NCI-H1092 (cell line): Measurements from ENCODE around the gene C16orf46.

Experiments
- DNase-seq: peaks from one replicate; lab custom pipeline; 2025; lab: John Stamatoyannopoulos, UW

The C16orf46 gene

DNA sequence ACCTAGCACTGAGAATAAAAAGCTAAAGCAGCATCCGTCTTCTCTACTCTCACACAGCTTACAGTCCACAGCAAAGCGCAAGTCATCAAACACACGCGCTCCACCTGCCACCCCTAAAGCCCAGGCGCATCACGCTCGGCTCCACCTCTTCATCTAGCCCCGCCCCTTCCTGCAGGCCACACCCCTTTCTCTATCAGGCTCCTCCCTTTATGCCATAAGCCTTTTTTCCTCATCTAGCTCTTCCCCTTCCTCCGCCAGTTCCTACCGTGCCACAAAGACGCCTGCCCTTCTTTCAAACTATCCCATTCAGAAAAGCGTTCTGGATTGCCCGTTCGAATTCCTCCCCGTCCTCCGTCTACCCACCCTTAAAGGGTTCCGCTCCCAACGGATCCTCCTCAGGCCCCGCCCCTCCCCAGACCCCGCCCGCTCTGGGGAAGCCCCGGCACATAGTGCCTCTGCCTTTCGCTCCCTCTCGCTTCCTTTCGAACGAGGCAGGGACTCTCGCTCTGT lies 417 bp downstream of the C16orf46 start:
- DNase-seq, result peak; percentile 89

DNA sequence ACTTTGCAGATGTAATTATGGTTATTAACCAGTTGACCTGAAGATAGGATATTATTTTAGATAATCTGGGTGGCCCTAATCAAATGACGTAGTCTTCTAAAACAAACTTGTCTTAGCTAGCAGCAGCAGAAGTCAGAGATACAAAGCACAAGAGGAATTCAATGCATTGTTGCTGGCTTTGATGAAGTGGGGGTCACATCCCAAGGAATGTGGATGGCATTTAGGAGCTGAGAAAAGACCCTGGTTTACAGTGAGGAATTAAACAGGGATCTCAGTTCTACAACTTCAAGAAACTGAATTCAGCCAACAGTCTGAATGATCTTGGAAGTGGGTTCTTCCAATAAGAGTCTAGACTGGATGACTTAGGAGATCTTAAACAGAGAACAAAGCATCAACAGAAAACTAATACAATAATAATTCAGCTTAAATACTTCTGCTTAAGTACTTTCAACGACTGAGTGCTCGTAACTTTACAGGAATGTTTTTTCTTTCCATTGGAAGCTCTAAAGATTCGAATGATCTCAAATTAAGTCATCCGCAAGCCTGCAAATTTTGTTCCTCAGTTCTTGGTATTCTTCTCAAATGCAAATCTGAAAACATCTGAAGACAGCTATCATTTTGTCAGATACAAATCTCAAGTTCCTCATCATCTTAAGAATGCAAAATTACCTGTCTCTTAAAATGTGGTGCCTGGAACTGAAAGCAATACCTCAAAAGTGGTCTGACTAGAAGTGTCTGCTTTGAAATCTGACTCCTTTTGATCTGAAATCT lies 3.3 kb downstream of the C16orf46 start:
- no peak for DNase-seq

DNA sequence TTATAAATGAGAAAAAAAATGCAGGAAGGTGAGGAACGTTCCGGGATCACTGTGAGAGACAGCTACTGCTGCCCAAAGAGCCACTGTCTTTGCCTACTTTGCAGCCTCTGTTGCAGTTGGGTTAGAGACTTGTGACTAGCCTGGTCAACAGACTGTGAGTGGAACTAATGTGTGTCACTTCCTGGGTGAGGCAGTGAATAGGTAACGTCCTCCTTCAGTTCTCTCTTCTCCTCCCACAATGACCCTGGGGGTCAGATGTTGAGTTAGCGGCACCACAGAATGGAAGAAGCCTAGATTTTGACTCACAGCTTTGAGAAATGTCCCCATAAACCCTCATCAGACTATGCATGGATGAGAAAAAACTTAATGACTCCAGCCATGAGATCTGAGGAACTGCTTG lies 5.2 kb downstream of the C16orf46 start:
- DNase-seq, result no peak

DNA sequence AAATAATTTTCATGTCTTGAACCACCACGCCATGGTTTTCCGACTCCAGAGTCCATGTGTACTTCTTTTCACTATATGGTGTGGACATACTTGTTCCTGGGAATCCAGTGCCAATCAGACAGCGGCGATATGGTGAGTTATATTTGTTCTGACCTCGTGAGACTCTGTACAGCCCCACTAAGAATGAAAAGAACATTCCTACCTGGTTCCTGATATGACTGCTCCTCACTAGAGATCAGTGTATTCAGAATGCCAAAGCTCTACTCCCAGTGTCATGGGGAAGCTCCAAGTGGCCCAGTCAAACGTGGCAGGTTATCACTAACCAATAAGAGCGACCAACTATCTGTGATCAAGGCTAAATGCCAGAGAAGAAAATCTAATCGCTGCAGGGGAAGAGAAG lies 6.1 kb downstream of the C16orf46 start:
- no peak for DNase-seq

DNA sequence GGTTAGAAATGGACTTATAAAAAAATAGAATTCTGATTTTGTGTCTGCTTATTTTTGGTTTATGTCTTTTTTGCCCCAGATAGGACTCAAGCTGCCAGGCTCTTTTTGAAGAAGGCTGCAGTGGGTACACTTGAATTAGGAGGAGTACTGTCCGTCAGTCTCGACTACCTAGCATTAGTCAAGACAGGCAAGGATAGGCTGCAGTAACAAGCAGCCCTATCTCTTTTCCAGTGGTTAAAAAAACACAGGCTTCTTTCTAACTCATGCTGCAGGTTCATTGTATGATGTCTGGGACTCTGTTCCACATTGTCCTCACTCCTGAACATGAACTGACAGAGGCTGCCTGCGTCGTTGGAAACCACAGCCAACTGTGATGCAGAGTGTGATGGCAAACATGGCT lies 8.0 kb downstream of the C16orf46 start:
- no peak for DNase-seq

DNA sequence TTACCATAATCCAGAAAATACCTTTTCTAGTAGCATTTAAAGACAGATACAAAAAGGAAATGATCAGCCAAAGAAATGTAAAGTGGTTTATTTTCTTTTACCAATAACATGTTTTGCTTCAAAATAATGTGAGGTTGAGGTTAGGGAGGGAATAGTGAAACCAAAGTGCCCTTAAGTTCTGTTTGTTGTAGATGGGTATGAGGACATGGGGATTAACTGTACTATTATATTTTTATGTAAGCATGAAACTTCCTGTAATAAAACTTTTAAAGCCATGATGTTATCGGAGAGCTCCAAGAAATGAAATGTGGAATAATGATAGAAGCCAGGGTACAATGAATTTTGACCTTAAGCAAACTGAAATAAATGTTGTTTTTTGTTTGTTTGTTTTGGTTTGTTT lies 9.9 kb downstream of the C16orf46 start:
- no peak for DNase-seq

DNA sequence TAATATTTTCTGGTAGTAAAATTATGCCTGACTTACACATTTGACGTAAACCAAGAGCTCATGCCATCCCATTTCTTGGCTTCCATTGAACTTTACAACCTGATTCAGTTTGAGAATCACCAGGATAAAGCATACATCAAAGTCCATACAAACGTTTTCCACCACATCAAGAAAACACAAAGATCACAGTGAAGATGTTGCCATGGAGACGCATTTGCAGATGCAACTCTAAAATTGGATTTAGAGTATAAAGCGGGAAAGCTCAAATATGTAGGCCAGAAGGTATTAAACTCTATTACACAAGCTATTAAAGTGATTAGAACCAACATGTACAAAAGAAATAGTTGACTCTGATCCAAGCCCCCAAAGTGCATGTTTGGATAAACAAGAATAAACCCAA lies 10.4 kb downstream of the C16orf46 start:
- no peak for DNase-seq

DNA sequence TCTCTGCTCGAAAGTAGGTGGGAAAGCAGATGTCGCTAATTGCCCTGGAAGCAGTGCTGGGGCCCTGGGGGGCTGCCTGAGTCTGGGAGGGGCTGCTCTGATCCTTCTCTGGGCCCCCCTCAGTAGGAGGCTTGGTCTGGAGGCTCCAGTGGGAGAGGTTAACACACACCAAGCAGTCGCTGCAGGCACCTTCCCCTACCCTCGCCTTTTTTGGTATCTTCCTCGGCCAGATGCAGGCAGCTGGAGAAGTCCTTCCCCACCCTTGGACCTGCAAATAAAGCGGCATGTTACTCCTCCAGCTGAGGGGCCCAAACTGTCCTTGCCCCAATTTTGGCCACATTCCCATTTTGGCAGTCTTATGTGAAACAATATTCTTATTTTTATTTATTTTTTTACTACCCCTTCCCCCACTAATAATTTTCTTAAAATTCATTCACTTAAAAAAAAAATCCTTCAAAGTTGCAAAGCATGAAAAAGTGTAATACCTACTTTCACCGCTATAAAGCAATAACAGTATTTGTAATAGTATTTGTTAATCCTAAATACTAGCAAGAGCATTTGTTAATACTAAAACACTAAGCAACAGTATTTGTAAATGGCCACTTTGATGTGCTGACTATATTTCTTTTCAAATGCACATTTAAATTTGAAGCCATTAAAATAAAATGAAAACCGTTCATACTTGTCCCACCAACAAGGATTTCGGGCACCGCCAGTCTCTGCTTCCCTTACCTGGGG lies 15.0 kb downstream of the C16orf46 start:
- DNase-seq, result no peak

DNA sequence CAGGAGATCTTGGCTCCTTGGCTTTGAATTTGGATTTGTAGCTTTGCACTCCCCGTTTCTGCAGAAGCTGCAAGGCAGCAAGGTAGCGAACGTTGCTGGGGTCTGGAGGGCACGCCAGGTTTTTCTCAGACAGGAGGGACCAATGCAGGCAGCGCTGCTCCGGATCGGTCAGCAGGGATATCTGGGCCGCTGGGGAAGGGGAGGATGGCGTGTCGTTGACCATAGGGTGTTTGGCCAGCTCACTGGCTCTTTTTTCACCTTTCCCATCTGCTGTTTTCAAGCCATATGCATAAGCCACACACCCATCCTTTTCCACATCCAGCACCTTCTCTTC lies 15.8 kb downstream of the C16orf46 start:
- no peak for DNase-seq

DNA sequence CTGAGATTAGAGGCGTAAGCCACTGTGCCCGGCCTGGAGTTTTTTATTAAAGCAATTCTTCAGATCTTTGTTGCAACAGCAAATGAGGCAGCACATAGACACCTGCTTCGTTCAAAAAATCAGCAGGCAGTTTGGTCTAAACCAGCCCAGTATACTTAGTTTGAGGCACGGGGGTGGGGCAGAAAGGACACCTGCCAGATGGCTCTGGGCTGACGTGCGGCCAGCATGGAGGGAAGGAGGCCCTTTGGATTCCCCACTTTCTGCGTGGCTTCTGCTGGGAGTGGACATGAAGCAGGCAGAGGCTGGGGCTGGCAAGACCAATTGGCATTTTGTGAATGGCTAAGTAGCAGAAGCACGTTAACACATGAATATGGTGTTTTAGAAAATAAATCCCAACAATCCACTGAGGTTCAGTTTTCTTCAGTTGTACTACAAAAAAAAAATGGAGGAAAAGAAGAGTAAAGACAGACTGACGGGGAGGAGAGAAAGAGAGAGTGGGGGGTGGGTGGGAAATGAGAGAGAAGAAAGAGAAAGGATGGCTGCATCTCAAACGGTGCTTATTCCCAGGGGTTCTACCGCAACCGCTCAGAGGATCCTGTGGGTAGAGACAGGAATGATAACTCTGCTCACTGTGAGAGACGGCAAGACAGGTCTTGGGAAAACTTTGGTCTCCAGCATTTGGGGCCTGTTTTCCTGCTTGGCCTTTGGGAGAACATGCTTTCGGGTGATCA lies 16.3 kb downstream of the C16orf46 start:
- no peak for DNase-seq

DNA sequence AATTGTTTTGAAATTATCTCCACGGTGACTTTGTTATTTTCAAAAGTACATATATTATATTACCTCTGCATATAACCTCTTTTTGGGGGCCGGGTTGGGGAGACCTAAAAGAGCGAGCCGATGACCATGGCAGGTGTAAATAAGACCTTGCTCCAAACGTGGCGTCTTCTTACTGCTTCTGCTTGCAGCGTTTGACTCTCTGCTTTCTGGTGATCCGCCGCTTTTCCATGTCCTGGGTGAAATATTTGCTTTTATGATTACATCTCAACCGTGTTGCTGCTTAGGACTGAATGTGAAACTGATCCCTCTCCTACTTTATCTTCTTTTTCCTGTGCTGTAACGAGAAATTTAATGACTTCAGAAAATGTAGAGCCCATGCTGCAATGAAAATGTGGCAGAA lies 23.3 kb downstream of the C16orf46 start:
- no peak for DNase-seq

DNA sequence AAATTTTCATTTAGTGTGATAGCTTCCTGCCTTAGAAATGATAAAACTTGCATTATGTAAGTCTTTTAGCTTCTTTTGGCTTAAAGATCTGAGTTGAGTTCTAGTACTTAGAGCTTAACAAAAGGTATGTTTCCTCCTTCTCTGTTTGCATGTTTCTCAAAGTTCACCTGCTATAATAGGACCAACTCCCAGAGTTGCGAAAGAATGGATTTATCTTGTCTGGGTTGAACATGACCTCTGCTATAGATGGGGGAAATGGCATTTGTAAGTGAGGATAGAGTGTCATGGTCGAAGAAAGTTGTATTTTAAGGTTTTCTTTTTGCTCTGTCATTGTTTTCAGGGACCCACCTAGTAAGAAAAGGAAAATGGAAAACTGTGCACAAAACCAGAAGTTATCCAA lies 34.2 kb downstream of the C16orf46 start:
- no peak for DNase-seq

DNA sequence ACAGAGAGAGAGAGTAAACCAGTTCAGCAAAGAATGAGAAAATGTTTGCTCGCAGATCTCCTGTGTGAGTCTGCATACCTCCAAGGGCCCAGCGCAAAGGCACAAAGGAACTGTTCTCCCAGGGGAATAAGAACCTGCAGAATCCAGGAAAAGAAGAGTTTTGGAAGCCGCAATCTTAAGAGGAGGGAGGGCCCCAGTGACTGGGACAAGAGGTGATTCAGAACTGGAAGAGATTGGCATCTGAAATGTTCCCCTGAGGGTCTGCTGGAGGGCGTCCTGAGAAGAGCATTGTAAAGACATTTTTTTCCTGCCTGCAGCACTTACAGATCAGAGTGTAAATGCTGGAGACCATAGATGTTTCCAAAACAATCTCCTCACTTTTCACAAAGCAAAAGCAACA lies 35.3 kb downstream of the C16orf46 start:
- no peak for DNase-seq

DNA sequence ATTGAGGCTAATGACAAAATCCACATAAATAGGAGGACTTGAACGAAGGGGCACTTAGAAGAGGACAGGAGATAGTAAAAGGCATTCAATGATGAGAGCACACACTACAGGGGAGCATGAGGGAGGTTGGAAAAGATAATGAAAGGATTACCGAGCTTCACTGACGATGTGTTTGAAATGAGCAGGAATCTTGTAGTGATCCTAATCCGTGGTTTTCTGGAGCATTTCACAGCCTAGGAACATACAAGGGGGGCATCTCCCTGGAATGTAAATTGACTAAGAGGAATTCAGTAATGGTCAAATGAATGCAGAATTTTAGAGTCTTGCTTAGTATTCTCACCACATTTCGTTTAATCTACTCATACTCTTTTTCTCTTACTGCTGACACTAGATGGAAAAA lies 36.2 kb downstream of the C16orf46 start:
- no peak for DNase-seq

DNA sequence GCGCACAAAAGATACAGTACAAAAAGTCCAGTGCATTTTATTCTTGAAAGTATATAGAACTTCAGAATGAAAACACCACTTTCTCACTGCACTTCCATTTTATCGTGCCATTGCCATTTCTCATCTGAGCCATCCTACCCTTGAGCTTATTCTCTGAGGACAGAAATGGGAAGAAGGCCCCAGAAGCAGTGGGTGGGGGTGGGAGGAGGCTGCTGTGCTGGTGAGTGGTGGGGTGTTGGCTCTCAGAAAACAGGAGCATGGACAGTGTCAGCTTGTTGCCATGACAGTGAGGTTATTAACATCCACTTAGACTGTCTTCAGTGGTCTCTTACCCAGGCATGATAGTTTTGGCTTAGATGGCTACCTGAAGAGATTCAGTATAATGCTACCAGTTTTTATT lies 36.9 kb downstream of the C16orf46 start:
- DNase-seq, result no peak

DNA sequence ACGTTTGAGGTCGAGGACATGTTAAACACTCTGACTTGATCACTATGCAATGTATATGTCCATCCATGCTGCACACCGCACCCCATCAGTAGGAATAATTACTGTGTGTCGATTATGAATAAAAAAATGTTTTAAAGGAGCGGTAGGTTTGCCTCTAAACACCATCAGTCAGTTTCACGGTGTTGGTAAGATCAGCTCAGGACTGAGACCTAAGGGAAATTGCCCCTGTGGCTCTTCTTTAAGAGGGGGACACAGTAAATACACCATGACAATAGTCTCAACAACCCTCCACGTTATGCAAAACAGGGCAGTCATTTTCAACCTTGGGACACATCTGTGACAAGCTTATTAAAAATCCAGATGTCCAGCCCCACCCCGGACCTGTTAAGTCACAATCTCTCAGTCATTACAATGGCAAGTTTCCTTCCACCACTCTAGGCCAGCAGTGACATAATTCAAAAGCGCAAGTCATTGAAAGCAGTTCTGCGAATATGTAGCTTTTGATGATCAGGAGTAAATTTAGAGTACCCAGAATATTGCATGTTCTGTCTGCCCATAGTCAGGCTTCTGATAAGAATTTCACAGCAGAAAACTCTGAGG lies 40.2 kb downstream of the C16orf46 start:
- DNase-seq, result no peak

DNA sequence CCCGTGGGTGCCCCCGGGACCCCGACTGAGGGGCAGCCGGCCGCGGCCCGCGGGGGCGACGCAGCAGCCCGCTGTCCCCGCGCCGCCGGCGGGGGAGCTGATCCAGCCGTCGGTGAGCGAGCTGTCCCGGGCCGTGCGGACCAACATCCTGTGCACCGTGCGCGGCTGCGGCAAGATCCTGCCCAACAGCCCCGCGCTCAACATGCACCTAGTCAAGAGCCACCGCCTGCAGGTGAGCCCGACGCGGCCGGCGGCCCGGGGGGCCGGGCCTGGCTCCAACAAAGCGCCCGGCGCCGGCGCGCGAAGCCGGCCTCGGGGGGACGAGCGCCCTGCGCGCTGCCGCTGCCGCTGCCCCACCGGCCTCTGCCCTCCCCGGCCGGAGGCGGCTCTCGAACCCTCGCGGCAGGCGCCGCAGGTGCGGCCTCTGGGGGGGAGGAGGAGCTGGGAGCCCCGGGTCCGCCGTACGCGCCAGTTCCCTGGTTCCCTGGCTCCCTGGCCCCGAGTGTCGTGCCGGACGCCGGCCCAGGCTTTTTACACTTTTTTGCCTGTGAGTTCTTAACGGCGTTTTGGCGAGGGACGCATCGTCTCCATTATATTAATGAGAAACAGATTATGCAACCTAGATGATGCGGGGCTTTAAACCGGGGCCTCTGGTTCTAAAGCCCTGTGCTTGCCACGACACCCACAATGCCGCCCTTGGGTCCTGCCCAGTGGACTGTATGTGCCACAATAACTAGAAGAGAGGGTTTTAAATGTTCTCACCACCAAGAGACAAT lies 40.9 kb downstream of the C16orf46 start:
- DNase-seq, result peak; percentile 23

DNA sequence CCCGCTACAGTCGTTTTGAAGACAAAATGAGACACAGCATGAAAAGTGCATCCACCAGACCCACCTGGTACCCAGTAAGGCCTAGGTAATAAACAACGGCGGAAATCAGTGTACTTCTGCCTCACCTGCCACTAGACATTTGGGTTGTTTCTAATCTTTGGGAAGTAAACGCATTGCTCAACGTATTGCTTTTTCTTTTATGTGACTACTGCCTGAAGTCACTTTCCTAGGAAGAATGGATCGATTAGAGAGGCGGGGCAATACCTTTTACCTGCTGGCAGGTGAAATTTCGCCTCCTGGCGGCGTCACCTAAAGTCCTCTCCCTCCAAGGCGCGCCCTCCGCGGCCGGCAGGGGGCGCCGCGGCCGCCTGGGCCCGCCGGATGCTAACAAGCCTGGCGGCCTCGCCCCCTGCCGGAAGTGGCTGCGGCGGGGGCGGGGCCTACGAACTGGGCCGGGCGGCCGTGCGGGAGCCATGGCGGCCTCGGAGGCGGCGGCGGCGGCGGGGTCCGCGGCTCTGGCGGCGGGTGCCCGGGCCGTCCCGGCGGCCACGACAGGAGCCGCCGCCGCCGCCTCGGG lies 41.6 kb downstream of the C16orf46 start, which contains the start of gene ATMIN:
Gene ATMIN, plus strand, starts transcription at position 445 of the 577 bp plus-strand sequence. Its CDS starts 29 bp downstream, at position 474.
- DNase-seq, result peak; percentile 81

DNA sequence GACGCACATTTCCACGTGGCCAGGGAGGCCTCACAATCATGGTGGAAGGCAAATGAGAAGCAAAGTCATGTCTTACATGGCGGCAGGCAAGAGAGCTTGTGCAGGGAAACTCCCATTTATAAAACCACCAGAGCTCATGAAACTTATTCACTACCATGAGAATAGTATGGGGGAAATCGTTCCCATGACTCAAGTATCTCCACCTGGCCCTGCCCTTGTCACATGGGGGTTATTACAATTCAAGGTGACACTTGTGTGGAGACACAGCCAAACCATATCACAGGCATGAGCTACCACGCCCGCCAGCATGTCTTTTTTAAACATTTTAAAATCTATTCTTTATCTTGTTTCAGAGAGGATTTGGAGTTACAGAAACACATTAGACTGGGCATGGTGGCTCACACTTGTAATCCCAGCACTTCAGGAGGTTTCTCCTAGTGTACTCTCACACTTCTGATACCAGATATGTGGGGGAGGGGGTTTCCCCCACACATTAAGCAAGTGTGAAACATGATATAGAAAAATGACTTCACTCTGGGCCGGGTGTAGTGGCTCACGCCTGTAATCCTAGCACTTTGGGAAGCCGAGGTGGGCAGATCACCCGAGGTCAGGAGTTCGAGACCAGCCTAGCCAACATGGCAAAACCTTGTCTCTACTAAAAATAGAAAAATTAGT lies 47.0 kb downstream of the C16orf46 start:
- DNase-seq, result no peak

DNA sequence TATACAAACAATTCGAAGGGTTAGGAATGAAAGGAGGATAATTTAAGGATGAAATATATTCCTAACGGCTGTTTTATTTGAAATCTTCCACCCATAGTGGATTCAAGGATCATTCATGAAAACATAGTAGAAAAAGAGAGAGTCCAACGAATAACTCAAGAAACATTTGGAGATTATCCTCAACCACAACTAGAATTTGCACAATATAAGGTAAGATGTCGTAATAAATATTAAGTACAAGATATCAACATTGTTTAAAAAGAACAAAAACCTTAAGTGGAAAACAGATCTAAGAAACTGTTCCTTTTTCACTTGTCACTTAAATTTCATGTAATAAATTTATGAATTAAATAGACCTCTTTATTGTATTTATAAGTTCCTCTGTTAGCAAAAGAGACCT lies 50.6 kb downstream of the C16orf46 start:
- DNase-seq, result no peak

DNA sequence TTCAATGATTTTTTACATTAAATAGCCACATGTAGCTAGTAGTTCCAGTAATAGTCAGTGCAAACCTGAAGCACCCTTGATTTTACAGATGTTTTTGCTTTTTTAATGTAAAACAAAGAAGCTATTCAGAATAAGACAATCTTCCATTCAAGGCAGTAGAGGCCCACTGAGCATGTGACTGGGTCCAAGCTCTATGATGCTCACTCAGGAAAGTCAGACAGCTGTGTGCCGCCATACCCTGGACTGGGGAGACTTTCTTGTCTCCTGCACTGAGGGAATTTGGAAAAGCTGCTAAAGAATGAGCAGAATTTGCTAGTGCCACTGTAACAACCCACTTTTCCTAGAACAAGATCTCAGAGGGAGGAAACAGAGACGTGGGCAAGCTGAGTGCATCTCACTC lies 58.5 kb downstream of the C16orf46 start:
- no peak for DNase-seq
